Kidney (tissue), 14 donors: ENCODE data around the gene SFT2D3. TPM values are rescaled to one million over a fixed set of nuclear protein-coding genes. Genes with fewer than 3 reads are reported as not detected.

Experiments
- DNase-seq, 5 donors: peaks; one replicate each; pipeline ENCODE4 v3.0.0-alpha.2; 2013 to 2020
- FAIRE-seq: peaks from 2 replicates; lab custom pipeline; 2012; peaks lifted over from hg19 to GRCh38; lab: Jason Lieb, UNC
- H3K27ac ChIP-seq, 2 donors: one replicate each; pipeline ENCODE4 v1.7.0; 2013; ENCODE audit warnings: low read depth in 2 of 2, low read length in 2 of 2, inconsistent platforms in 1 of 2
- H3K27me3 ChIP-seq: one replicate; pipeline ENCODE4 v1.7.1; 2013; ENCODE audit warnings: low read length, inconsistent platforms; ENCODE audit not compliant: control insufficient read depth, insufficient read depth
- H3K36me3 ChIP-seq, 3 donors: one replicate each; pipeline versions ENCODE4 v1.7.0 to v1.7.1; 2013; ENCODE audit warnings: low read length in 3 of 3, control low read depth in 1 of 3, inconsistent platforms in 1 of 3; ENCODE audit not compliant: insufficient read depth in 3 of 3, control insufficient read depth in 2 of 3
- H3K4me1 ChIP-seq, 3 donors: one replicate each; pipeline versions ENCODE4 v1.7.0 to v1.7.1; 2013; ENCODE audit warnings: low read length in 3 of 3, inconsistent platforms in 1 of 3, low read depth in 1 of 3; ENCODE audit not compliant: control insufficient read depth in 2 of 3, insufficient read depth in 2 of 3
- H3K4me3 ChIP-seq, 3 donors: one replicate each; pipeline versions ENCODE4 v1.7.0 to v1.8.1; 2013; ENCODE audit warnings: low read length in 3 of 3, control low read depth in 1 of 3, inconsistent platforms in 1 of 3
- H3K9ac ChIP-seq, 3 donors: one replicate each; pipeline versions ENCODE4 v1.7.0 to v1.7.1; 2013; ENCODE audit warnings: low read length in 3 of 3, control low read depth in 1 of 3, inconsistent platforms in 1 of 3
- H3K9me3 ChIP-seq, 3 donors: one replicate each; pipeline versions ENCODE4 v1.7.0 to v1.7.1; 2013; ENCODE audit warnings: low read length in 3 of 3, control low read depth in 1 of 3, inconsistent platforms in 1 of 3; ENCODE audit not compliant: control insufficient read depth in 2 of 3, insufficient read depth in 1 of 3
- CTCF ChIP-seq: IDR thresholded peaks from 3 replicates; pipeline ENCODE4 v1.5.1; 2012; ENCODE audit warnings: mild to moderate bottlenecking, moderate library complexity, borderline replicate concordance; ENCODE audit not compliant: insufficient read depth; ENCODE audit errors: extremely low read depth
- intact Hi-C: fragments of 100-400 bp; cut with DNase I; formaldehyde crosslinking; loops from one replicate; pipeline ENCODE4 v1.11.1; 2022
- polyA plus RNA-seq: library from polyadenylated mRNA; stranded (reverse); fragments of 350-450 nt; fragmentation: Illumina TruSeq; extraction: RNeasy Lipid Tissue Mini Kit (QIAGEN cat#74804); gene quantifications from one replicate; pipeline ENCODE4 v1.2.3, GENCODE V29; 2014; ENCODE audit warnings: low read depth, low replicate concordance; ENCODE audit not compliant: insufficient read depth
- total RNA-seq: library from RNA; stranded (reverse); fragmentation: NEBNext Ultra II Directional; extraction: Animal tissue kit (Norgen Biotek cat#: 25700); gene quantifications from one replicate; pipeline ENCODE4 v1.2.1, GENCODE V29; 2021
- donor health status: control.
- donor health status: control.
- donor health status: control.
- donor health status: control.
- donor health status: control.
- donor health status: DM: yes; HTN: yes; CAD: no.
- donor health status: Normal renal cell carcinoma (clear cell type).

Gene SFT2D3
- total and polyA plus RNA-seq, 2 donors from 2014 or later, result 5.1 to 9.3 TPM

- no peak overlapping the region for H3K4me3 ChIP-seq
- H3K27ac ChIP-seq, result no peak overlapping the region
- H3K36me3 ChIP-seq, result no peaks in the 10 kb centered on the region
- intact Hi-C loops, result no loop called here
- peaks cover 0 to 15% (median 0%) of the 10 kb centered on the region in 3 donors for H3K4me1 ChIP-seq
- H3K9ac ChIP-seq, result no peak overlapping the region
- no peak for FAIRE-seq
- no peaks in the 10 kb centered on the region for H3K27me3 ChIP-seq
- H3K9me3 ChIP-seq, result no peaks in the 10 kb centered on the region
- DNase-seq, result peak in 1 of 5 donors; percentile 54
- TF ChIP-seq CTCF, result no peak
Measured at GRCh38 chr2:127654838-127655175, 46.5 kb upstream of the SFT2D3 start.

GRCh38 chr2:127655209-127656073, 45.9 kb upstream of the SFT2D3 start:
- H3K36me3 ChIP-seq, result no peaks in the 10 kb centered on the region
- no peak for FAIRE-seq
- no peak overlapping the region for H3K9ac ChIP-seq
- peaks cover 0 to 14% (median 0%) of the 10 kb centered on the region in 3 donors for H3K4me1 ChIP-seq
- peak in 2 of 5 donors; percentile 30 to 43 for DNase-seq
- no peak overlapping the region for H3K27ac ChIP-seq
- H3K4me3 ChIP-seq, result no peak overlapping the region
- no peak for TF ChIP-seq CTCF
- H3K9me3 ChIP-seq, result no peaks in the 10 kb centered on the region
- intact Hi-C loops, result no loop called here
- H3K27me3 ChIP-seq, result no peaks in the 10 kb centered on the region

- no peaks in the 10 kb centered on the region for H3K27me3 ChIP-seq
- H3K9ac ChIP-seq, result no peak overlapping the region
- H3K4me3 ChIP-seq, result no peak overlapping the region
- H3K9me3 ChIP-seq, result no peaks in the 10 kb centered on the region
- intact Hi-C loops, result no loop called here
- DNase-seq (peak in 2 of 5 donors; percentile 31 to 71), FAIRE-seq (no peak)
- H3K4me1 ChIP-seq, result peaks cover 0 to 22% (median 0%) of the 10 kb centered on the region in 3 donors
- no peak overlapping the region for H3K27ac ChIP-seq
- no peaks in the 10 kb centered on the region for H3K36me3 ChIP-seq
- no peak for TF ChIP-seq CTCF
Measured at GRCh38 chr2:127656569-127657231, 44.6 kb upstream of the SFT2D3 start.
